NT2/D1 (cell line): Measurements from ENCODE around the gene MAP2K2.

Experiments used
- DNase-seq: peaks from one replicate; pipeline ENCODE4 v3.0.0-alpha.2; 2011; ENCODE audit warnings: low read depth, low spot score
- H3K27me3 ChIP-seq: 2 replicates; pipeline ENCODE4 v1.6.0; 2011; ENCODE audit warnings: mild to moderate bottlenecking; ENCODE audit not compliant: insufficient read length, insufficient read depth
- H3K36me3 ChIP-seq: 2 replicates; pipeline ENCODE4 v1.6.1; 2011; ENCODE audit warnings: mild to moderate bottlenecking, low read length, mixed read lengths; ENCODE audit not compliant: insufficient read depth, insufficient read length
- H3K4me1 ChIP-seq: 2 replicates; pipeline ENCODE4 v1.5.1; 2011; ENCODE audit not compliant: insufficient read depth, insufficient read length
- H3K4me3 ChIP-seq: 2 replicates; pipeline ENCODE4 v1.5.1; 2011; ENCODE audit warnings: low read depth; ENCODE audit not compliant: insufficient read length
- H3K9ac ChIP-seq: 2 replicates; pipeline ENCODE4 v1.6.0; 2011; ENCODE audit warnings: low read depth; ENCODE audit not compliant: insufficient read length
- H3K9me3 ChIP-seq: 2 replicates; pipeline ENCODE4 v1.5.1; 2011; ENCODE audit warnings: mild to moderate bottlenecking, low read length; ENCODE audit not compliant: insufficient read depth
- SUZ12 ChIP-seq: IDR thresholded peaks from 2 replicates; pipeline ENCODE4 v1.6.1; 2011; ENCODE audit not compliant: insufficient read length, insufficient read depth; ENCODE audit errors: extremely low read depth
- YY1 ChIP-seq: IDR thresholded peaks from 2 replicates; pipeline ENCODE4 v1.6.1; 2011; ENCODE audit not compliant: insufficient read length, insufficient read depth
- ZNF274 ChIP-seq: IDR thresholded peaks from 2 replicates; pipeline ENCODE4 v1.6.1; 2011; ENCODE audit warnings: mild to moderate bottlenecking, low read depth, low read length

MAP2K2 gene

DNA sequence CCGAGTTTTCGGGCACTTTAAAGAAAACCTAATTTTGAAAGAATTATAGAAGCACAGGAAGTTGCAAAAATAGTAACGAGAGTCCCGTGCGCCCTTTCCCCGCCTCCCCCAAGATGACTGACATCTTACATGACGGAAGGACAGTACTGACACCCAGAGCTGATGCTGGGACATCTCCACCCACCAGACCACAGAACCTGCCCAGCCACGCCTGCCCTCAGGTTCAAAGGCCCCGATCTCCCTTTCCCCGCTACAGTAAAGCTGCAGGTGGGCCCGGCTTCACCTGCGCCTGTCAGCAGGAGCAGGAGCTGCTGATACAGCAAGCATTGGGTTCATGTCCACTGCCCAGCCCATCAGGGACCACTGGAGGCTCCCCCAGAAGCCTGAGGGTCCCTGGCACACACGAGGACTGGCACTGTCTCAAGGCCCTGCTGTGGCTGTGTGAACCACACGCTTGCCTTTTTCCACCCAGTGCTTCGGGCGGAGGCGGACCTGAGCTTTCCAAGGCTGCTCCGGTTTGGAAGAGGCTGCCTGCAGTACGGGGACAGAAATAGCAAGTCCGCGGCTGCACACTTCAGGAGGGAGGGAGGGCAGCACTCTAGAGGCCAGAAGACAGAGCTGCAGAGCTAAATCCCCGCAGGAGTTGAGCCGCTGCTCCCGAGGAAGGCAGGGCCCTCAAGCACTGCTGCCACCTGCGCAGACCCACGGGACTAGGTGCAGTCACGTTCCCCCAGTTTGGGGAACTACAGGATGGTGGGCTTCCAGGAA lies 8.7 kb downstream of the MAP2K2 start:
- H3K4me3 ChIP-seq = no peak overlapping the region
- DNase-seq = no peak
- peaks cover 90% of the 10 kb centered on the region for H3K36me3 ChIP-seq
- peak overlapping the region; percentile 56 for H3K9ac ChIP-seq
- no peaks in the 10 kb centered on the region for H3K27me3 ChIP-seq
- peaks cover 23% of the 10 kb centered on the region for H3K4me1 ChIP-seq
- no peaks in the 10 kb centered on the region for H3K9me3 ChIP-seq
- TF ChIP-seq ZNF274 (no peak), SUZ12 (no peak), YY1 (no peak)

DNA sequence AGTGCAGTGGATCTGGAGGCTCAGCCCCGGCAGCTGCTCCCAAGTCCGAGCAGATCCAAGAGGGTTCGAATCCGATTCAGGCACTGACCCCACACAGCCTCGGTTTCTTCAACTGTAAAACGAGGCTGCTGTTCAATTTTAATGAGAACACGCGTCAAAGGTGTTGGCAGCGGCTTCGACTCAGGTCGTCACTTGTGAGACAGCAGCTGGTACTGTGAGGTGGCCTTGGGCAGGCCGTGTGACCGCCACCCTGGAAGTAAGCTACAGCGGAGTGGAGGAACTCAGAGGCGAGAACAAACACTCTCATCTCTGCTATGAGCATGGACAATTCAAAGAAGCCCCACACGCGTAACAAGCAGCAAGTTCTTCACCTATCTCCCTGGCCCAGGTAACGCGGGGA lies 9.7 kb downstream of the MAP2K2 start:
- no peaks in the 10 kb centered on the region for H3K27me3 ChIP-seq
- no peak for DNase-seq
- H3K4me3 ChIP-seq = no peak overlapping the region
- no peak overlapping the region for H3K9ac ChIP-seq
- H3K4me1 ChIP-seq = peaks cover 18% of the 10 kb centered on the region
- TF ChIP-seq SUZ12 = no peak
- TF ChIP-seq YY1 = no peak
- no peak for TF ChIP-seq ZNF274
- H3K9me3 ChIP-seq = no peaks in the 10 kb centered on the region
- peaks cover 92% of the 10 kb centered on the region for H3K36me3 ChIP-seq

DNA sequence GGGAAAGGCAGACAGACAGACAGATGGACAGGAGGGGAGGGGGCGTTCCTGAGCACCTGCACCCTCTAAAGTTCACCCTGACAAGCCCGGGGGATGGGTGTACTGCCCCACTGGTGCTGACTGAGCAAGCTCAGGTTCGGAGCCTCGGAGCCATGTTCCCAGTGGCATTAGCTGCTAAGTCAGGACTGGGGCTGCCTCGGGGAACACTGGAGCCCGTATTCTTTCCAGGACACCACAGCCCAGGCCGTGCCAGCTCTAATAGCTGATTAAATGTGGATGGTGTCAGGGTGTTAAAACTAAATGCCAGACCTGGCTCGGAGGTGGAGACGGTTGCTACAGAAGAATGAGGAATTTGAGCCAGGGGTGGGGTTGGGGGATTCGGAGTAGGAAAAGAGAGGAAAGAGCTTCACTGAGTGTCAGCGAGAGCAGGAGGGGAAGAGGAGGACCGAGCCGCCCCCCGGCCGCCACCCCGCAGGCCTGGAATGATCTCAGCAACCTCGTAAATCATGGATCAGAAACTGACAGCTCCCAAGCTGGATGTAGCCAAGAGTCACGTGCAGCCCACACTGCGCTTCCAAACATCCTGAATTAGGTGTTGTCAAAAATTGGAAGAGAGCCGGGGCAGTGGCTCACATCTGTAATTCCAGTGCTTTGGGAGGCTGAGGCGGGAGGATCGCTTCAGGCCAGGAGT lies 10.4 kb downstream of the MAP2K2 start:
- Histone ChIP-seq H3K9ac (no peak overlapping the region), H3K9me3 (no peaks in the 10 kb centered on the region), H3K36me3 (peaks cover 94% of the 10 kb centered on the region), H3K27me3 (no peaks in the 10 kb centered on the region), H3K4me1 (peaks cover 18% of the 10 kb centered on the region), H3K4me3 (no peak overlapping the region)
- no peak for DNase-seq
- TF ChIP-seq ZNF274 (no peak), YY1 (no peak), SUZ12 (no peak)

DNA sequence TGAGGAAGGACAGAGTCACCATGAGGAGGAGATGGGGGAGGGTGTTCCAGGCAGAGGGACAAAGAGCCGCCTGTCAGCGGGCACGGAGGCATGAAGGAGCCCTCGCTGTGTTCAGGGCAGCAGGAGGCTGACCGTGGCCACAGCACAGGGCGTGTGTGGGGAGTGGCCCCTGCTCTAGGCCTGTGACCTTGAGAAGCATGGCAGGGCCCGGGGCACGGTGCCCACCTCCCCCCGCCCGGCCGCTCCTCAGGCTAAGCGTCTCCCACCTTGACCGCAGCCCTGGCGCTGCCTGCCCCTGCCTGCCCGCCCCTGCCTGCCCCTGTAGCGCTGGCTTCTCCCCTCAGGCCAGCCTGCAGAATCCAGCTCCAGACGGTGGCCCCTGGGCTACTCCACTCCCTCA lies 11.6 kb downstream of the MAP2K2 start:
- Histone ChIP-seq H3K4me1 (peaks cover 18% of the 10 kb centered on the region), H3K27me3 (no peaks in the 10 kb centered on the region), H3K36me3 (peaks cover 95% of the 10 kb centered on the region), H3K9ac (no peak overlapping the region), H3K9me3 (no peaks in the 10 kb centered on the region), H3K4me3 (no peak overlapping the region)
- DNase-seq = no peak
- no peak for TF ChIP-seq YY1
- TF ChIP-seq ZNF274 = no peak
- TF ChIP-seq SUZ12 = no peak

DNA sequence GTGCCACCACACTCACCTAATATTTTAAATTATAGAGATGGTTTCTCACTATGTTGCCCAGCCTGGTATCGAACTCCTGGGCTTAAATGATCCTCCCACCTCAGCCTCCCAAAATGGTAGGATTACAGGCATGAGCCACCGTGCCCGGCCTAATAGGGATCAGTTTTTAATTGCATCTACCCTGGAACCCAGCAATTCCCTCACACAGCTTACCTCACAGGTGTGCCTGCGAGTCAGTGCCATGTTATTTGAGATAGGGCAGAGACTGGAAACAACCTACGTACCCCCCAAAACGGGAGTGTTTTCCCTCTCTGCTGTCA lies 14.3 kb downstream of the MAP2K2 start:
- no peak overlapping the region for H3K9ac ChIP-seq
- no peaks in the 10 kb centered on the region for H3K9me3 ChIP-seq
- TF ChIP-seq SUZ12 (no peak), ZNF274 (no peak), YY1 (no peak)
- no peak for DNase-seq
- H3K4me1 ChIP-seq = peaks cover 10% of the 10 kb centered on the region
- peaks cover 92% of the 10 kb centered on the region for H3K36me3 ChIP-seq
- no peaks in the 10 kb centered on the region for H3K27me3 ChIP-seq
- H3K4me3 ChIP-seq = no peak overlapping the region

DNA sequence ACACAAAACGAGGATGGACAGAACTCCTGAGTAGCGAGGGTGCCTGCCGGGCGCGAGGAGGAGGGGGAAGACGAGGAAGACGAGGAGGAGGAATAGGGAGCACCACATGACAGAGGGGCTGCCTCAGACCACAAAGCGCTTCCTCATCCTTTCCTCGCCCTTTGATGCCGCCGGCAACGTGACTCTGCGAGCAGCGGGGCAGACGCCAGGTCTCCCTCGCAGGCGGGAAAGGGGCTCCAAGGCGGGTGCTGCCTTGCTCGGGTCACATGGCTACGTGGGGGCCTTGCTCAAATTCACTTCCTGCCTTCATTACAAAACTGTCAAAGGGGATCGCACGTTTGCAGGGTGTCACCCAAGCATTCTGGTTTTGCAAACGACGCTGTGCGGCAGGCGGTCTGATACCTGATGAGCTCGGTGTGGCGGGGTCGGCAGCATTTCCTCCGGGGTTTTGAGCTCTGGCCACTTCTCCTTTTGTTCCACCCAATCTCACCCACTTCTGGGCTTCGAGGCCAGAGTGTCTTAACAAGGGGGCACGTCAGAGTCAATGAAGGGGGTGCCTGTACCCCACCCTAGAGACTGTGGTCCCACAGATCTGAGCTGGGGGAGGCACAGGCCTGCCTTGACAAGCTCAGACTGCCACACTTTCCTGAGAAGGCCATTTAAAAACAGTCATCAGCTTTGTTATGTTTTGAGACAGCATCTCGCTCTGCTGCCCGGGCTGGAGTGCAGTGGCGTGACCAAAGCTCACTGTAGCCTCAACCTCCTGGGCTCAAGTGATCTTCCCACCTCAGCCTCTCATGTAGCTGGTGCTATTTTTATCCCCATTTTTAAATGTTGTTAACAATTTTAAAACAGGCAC lies 14.9 kb downstream of the MAP2K2 start:
- peaks cover 91% of the 10 kb centered on the region for H3K36me3 ChIP-seq
- TF ChIP-seq YY1 (no peak), SUZ12 (no peak), ZNF274 (no peak)
- no peak for DNase-seq
- H3K9me3 ChIP-seq = no peaks in the 10 kb centered on the region
- H3K4me1 ChIP-seq = peaks cover 7% of the 10 kb centered on the region
- H3K4me3 ChIP-seq = no peak overlapping the region
- no peaks in the 10 kb centered on the region for H3K27me3 ChIP-seq
- no peak overlapping the region for H3K9ac ChIP-seq

DNA sequence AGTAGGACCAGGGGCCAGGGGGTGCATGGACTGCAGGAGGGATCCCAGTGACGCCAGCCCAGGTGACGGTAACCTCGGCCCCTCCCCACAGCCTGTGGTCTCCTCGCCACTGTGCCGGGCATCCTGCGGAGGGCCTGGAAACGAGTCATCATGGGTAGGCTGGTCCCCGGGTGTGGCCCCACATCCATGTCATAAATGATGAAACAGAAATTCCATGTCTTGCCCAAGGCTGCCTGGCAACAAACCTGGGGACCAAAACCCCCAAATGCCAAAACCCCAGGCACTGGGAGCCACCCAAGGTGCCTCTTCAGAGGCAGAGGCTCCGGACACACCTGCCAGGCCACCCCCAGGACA lies 20.9 kb downstream of the MAP2K2 start:
- TF ChIP-seq SUZ12 = no peak
- TF ChIP-seq YY1 = no peak
- TF ChIP-seq ZNF274 = no peak
- Histone ChIP-seq H3K27me3 (no peaks in the 10 kb centered on the region), H3K36me3 (peaks cover 92% of the 10 kb centered on the region), H3K4me1 (peaks cover 7% of the 10 kb centered on the region), H3K9ac (no peak overlapping the region), H3K9me3 (no peaks in the 10 kb centered on the region), H3K4me3 (no peak overlapping the region)
- DNase-seq = no peak
